ENCODE measurements around the gene PPFIBP2. TPM values are rescaled to one million over a fixed set of nuclear protein-coding genes. Genes with fewer than 3 reads are reported as not detected.

The PPFIBP2 gene
- total RNA-seq, 1 donor from 2014 or later = 9.0 TPM

- intact Hi-C loops (cut with micrococcal nuclease) = no loop called here
Measured at GRCh38 chr11:7619322-7619721, 105.5 kb downstream of the PPFIBP2 start.

GRCh38 chr11:7621090-7621489, 107.3 kb downstream of the PPFIBP2 start:
- intact Hi-C loops (cut with micrococcal nuclease) = no loop called here

- intact Hi-C loops (cut with micrococcal nuclease) = no loop called here
Measured at GRCh38 chr11:7621554-7621953, 107.8 kb downstream of the PPFIBP2 start.

GRCh38 chr11:7622721-7623120, 108.9 kb downstream of the PPFIBP2 start:
- intact Hi-C loops (cut with micrococcal nuclease) = no loop called here

GRCh38 chr11:7628660-7629059, 114.9 kb downstream of the PPFIBP2 start:
- intact Hi-C loops (cut with micrococcal nuclease) = no loop called here

GRCh38 chr11:7630002-7630401, 116.2 kb downstream of the PPFIBP2 start:
- intact Hi-C loops (cut with micrococcal nuclease) = no loop called here

- intact Hi-C loops (cut with micrococcal nuclease) = no loop called here
Measured at GRCh38 chr11:7632211-7632610, 118.4 kb downstream of the PPFIBP2 start.

- intact Hi-C loops (cut with micrococcal nuclease) = no loop called here
Measured at GRCh38 chr11:7635137-7635536, 121.3 kb downstream of the PPFIBP2 start.

GRCh38 chr11:7635708-7636107, 121.9 kb downstream of the PPFIBP2 start:
- intact Hi-C loops (cut with micrococcal nuclease) = no loop called here

- intact Hi-C loops (cut with micrococcal nuclease) = no loop called here
Measured at GRCh38 chr11:7636350-7636749, 122.6 kb downstream of the PPFIBP2 start.

GRCh38 chr11:7637447-7638157, 123.8 kb downstream of the PPFIBP2 start:
- intact Hi-C loops (cut with micrococcal nuclease) = no loop called here

- intact Hi-C loops (cut with micrococcal nuclease) = no loop called here
Measured at GRCh38 chr11:7638710-7639642, 125.2 kb downstream of the PPFIBP2 start.

- intact Hi-C loops (cut with micrococcal nuclease) = no loop called here
Measured at GRCh38 chr11:7639643-7640025, 125.8 kb downstream of the PPFIBP2 start.

- intact Hi-C loops (cut with micrococcal nuclease) = no loop called here
Measured at GRCh38 chr11:7640816-7641215, 127.0 kb downstream of the PPFIBP2 start.

- intact Hi-C loops (cut with micrococcal nuclease) = no loop called here
Measured at GRCh38 chr11:7642747-7643146, 128.9 kb downstream of the PPFIBP2 start.

- intact Hi-C loops (cut with micrococcal nuclease) = no loop called here
Measured at GRCh38 chr11:7643314-7643713, 129.5 kb downstream of the PPFIBP2 start.

- intact Hi-C loops (cut with micrococcal nuclease) = no loop called here
Measured at GRCh38 chr11:7645206-7645605, 131.4 kb downstream of the PPFIBP2 start.

GRCh38 chr11:7646866-7647265, 133.1 kb downstream of the PPFIBP2 start:
- intact Hi-C loops (cut with micrococcal nuclease) = no loop called here

- intact Hi-C loops (cut with micrococcal nuclease) = no loop called here
Measured at GRCh38 chr11:7648264-7648663, 134.5 kb downstream of the PPFIBP2 start.

GRCh38 chr11:7651140-7651551, 137.3 kb downstream of the PPFIBP2 start:
- intact Hi-C loops (cut with micrococcal nuclease) = no loop called here

GRCh38 chr11:7651700-7652099, 137.9 kb downstream of the PPFIBP2 start:
- intact Hi-C loops (cut with micrococcal nuclease) = no loop called here

GRCh38 chr11:7654195-7654705, 140.5 kb downstream of the PPFIBP2 start:
- intact Hi-C loops (cut with micrococcal nuclease) = no loop called here

Measured in T-helper 2 cell treated with Interferon-gamma antibody and Interleukin-4, amounts not matched to agents 100 ng/mL and 5 ng/mL, for 36 hours (primary cell).